OCI-LY7 (cell line): ENCODE measurements around the gene EPX. TPM values are rescaled to one million over a fixed set of nuclear protein-coding genes. Genes with fewer than 3 reads are reported as not detected.

Experiments
- BruUV-seq: library from RNA; stranded (reverse); fragments of 400-500 nt; replicated peaks from 2 replicates; lab custom pipeline; 2021; lab: Mats Ljungman, UMichigan
- CTCF ChIA-PET: fragments of 300-600 bp; sonication (Branson Sonifier 250); formaldehyde crosslinking; loops from one replicate; lab custom pipeline; 2022; ENCODE audit warnings: antibody characterized with exemption; ENCODE audit not compliant: unreplicated experiment; lab: Charles Lee
- POLR2A ChIA-PET: fragments of 300-600 bp; sonication (Branson Sonifier 250); formaldehyde crosslinking; loops from one replicate; lab custom pipeline; 2022; ENCODE audit warnings: antibody characterized with exemption; lab: Charles Lee
- DNase-seq: peaks from one replicate; pipeline ENCODE4 v3.0.0-alpha.2; 2015; ENCODE audit warnings: low spot score
- H2AFZ ChIP-seq: fragments of 200-600 bp; sonication (generic), shearing (Covaris generic); 2 replicates; pipeline ENCODE4 v1.6.1; 2014; ENCODE audit warnings: mild to moderate bottlenecking, antibody characterized with exemption, low read length, moderate library complexity
- H3K27ac ChIP-seq: fragments of 200-600 bp; sonication (generic); 2 replicates; pipeline ENCODE4 v1.5.1; 2014; ENCODE audit warnings: mixed run types, low read depth, mild to moderate bottlenecking, moderate library complexity, low read length, inconsistent platforms; ENCODE audit not compliant: poor library complexity, severe bottlenecking
- H3K36me3 ChIP-seq: fragments of 200-600 bp; sonication (generic); 2 replicates; pipeline ENCODE4 v1.6.1; 2014; ENCODE audit warnings: mild to moderate bottlenecking, antibody characterized with exemption, low read length, moderate library complexity, mixed read lengths; ENCODE audit not compliant: insufficient read depth
- H3K4me1 ChIP-seq: fragments of 200-600 bp; sonication (generic); 2 replicates; pipeline ENCODE4 v1.5.1; 2014; ENCODE audit warnings: mild to moderate bottlenecking, low read length; ENCODE audit not compliant: insufficient read depth, poor library complexity, severe bottlenecking
- H3K4me2 ChIP-seq: fragments of 200-600 bp; sonication (generic); 2 replicates; pipeline ENCODE4 v1.6.1; 2014; ENCODE audit warnings: mild to moderate bottlenecking, low read length
- H3K4me3 ChIP-seq: fragments of 200-600 bp; sonication (generic); 2 replicates; pipeline ENCODE4 v1.5.1; 2014; ENCODE audit warnings: mild to moderate bottlenecking, low read depth, low read length; ENCODE audit not compliant: poor library complexity, severe bottlenecking
- H3K79me2 ChIP-seq: fragments of 200-600 bp; sonication (generic); 2 replicates; pipeline ENCODE4 v1.6.1; 2016; ENCODE audit warnings: low read depth, mild to moderate bottlenecking, low read length, moderate library complexity, mixed read lengths; ENCODE audit not compliant: insufficient read depth
- H3K9me2 ChIP-seq: fragments of 200-600 bp; sonication (generic); 2 replicates; pipeline ENCODE4 v1.6.1; 2016; ENCODE audit warnings: mild to moderate bottlenecking, low read length, mixed read lengths; ENCODE audit not compliant: insufficient read depth
- H3K9me3 ChIP-seq: fragments of 200-600 bp; sonication (generic); 2 replicates; pipeline ENCODE4 v1.6.1; 2014; ENCODE audit warnings: mild to moderate bottlenecking, mixed run types, low read length, mixed read lengths
- H4K20me1 ChIP-seq: fragments of 200-600 bp; sonication (generic); 2 replicates; pipeline ENCODE4 v1.6.1; 2014; ENCODE audit warnings: mild to moderate bottlenecking, antibody characterized with exemption, low read length, moderate library complexity, mixed read lengths; ENCODE audit not compliant: insufficient read depth
- CTCF ChIP-seq: fragments of 200-600 bp; sonication (generic); conservative IDR thresholded peaks from 2 replicates; pipeline ENCODE4 v1.5.1; 2014; ENCODE audit warnings: mild to moderate bottlenecking, antibody characterized with exemption, low read length, moderate library complexity, mixed read lengths
- EZH2phosphoT487 ChIP-seq: fragments of 200-600 bp; sonication (generic); IDR thresholded peaks from 2 replicates; pipeline ENCODE4 v1.6.1; 2018; ENCODE audit warnings: low read depth, borderline replicate concordance, mild to moderate bottlenecking, mixed run types, antibody characterized with exemption, low read length, moderate library complexity, mixed read lengths
- intact Hi-C: fragments of 100-400 bp; cut with micrococcal nuclease; formaldehyde crosslinking; loops from one replicate; pipeline ENCODE4 v1.10.0; 2022; ENCODE audit not compliant: unreplicated experiment
- total RNA-seq, 2 experiments: library from RNA; depleted of rRNA in 1 of 2; stranded (reverse); fragments of >200 nt in 1 of 2; shearing (Covaris generic) in 1 of 2; gene quantifications; 2 replicates each; pipeline ENCODE4 v1.2.3, GENCODE V29; 2014 to 2022

Gene EPX
- total RNA-seq, 2 experiments from 2014 or later = not detected

GRCh38 chr17:58205936-58206335, 13.4 kb downstream of the EPX start:
- ChIA-PET CTCF (no interaction called here), POLR2A (no interaction called here)
- Histone ChIP-seq H3K4me3 (no peak overlapping the region), H3K36me3 (no peaks in the 10 kb centered on the region), H4K20me1 (no peaks in the 10 kb centered on the region), H3K9me2 (no peaks in the 10 kb centered on the region), H3K27ac (no peak overlapping the region), H2AFZ (no peak overlapping the region), H3K4me2 (no peak overlapping the region), H3K9me3 (no peaks in the 10 kb centered on the region), H3K79me2 (no peaks in the 10 kb centered on the region), H3K4me1 (no peaks in the 10 kb centered on the region)
- intact Hi-C loops = no loop called here
- TF ChIP-seq EZH2phosphoT487 = no peak
- TF ChIP-seq CTCF = no peak
- no peak for DNase-seq
- BruUV-seq = no TSS peak

DNA sequence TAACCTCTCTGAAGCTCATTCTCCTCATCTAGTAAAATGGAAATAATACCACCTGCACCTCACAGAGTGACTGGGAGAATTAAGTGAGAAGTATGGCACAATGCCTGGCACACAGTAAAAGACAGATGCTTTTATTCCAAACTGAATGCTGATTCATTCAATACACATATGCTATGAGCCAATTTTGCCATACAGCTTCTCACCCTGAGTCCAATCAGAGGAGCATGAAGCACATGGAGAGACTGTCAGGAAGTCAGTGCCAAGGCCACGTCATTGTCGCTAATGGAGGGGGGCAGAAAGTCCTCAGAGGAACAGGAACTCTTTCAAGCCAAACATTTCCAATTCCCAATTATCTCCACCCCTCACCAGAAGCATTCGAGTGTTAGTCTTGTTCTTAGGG, 14.9 kb downstream of the EPX start:
- Histone ChIP-seq H4K20me1 (no peaks in the 10 kb centered on the region), H3K4me1 (no peaks in the 10 kb centered on the region), H2AFZ (no peak overlapping the region), H3K4me3 (no peak overlapping the region), H3K9me3 (no peaks in the 10 kb centered on the region), H3K9me2 (no peaks in the 10 kb centered on the region), H3K27ac (no peak overlapping the region), H3K4me2 (no peak overlapping the region), H3K79me2 (no peaks in the 10 kb centered on the region), H3K36me3 (no peaks in the 10 kb centered on the region)
- TF ChIP-seq EZH2phosphoT487 = no peak
- TF ChIP-seq CTCF = no peak
- intact Hi-C loops = no loop called here
- DNase-seq = no peak
- CTCF ChIA-PET = no interaction called here
- no TSS peak for BruUV-seq
- POLR2A ChIA-PET = no interaction called here

DNA sequence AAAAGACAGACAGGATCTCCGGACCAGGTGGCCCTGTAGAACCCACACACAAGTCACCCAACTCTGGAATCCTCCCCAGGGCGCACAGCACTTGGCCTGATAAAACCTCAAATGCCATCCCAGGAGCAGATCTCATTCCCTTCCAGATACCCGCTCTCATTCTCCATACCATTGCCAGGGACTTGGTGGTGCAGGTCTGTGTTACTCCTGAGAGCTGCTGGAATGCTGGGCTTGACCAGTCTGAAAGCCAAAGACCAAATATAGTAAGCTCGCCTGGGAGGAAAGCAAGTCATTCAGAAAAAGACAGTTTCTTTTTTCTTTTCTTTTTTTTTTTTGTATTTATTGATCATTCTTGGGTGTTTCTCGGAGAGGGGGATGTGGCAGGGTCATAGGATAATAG, 15.8 kb downstream of the EPX start:
- Histone ChIP-seq H3K9me3 (no peaks in the 10 kb centered on the region), H3K27ac (no peak overlapping the region), H3K9me2 (no peaks in the 10 kb centered on the region), H3K4me3 (no peak overlapping the region), H3K4me1 (no peaks in the 10 kb centered on the region), H3K79me2 (no peaks in the 10 kb centered on the region), H2AFZ (no peak overlapping the region), H3K4me2 (no peak overlapping the region), H4K20me1 (no peaks in the 10 kb centered on the region), H3K36me3 (no peaks in the 10 kb centered on the region)
- POLR2A ChIA-PET = no interaction called here
- DNase-seq = no peak
- BruUV-seq = no TSS peak
- CTCF ChIA-PET = no interaction called here
- TF ChIP-seq EZH2phosphoT487 (no peak), CTCF (no peak)
- intact Hi-C loops = no loop called here
